ENCODE measurements around the gene TSSK6.

- TF ChIP-seq CTCF (IDR thresholded peaks at IDR 0.05) (no peak), POLR2A (IDR thresholded peaks at IDR 0.05) (no peak)
Observed at GRCh38 chr19:19510432-19510831, 4.9 kb downstream of the TSSK6 start.
